Measurements from ENCODE around the gene STK10. TPM values are rescaled to one million over a fixed set of nuclear protein-coding genes. Genes with fewer than 3 reads are reported as not detected.
"Not testable (repeated sequence)": the region's sequence is repeated elsewhere in the genome, so short reads cannot be mapped to it uniquely, and the experiment has no call there.

The STK10 gene
- total and polyA plus RNA-seq, 2 donors = 10.6 to 20.8 TPM

GRCh38 chr5:172166030-172166826 lies 21.8 kb downstream of the STK10 start:
- Histone ChIP-seq H3K4me3 (ENCODE audit: low read depth, low read length) (no peak overlapping the region), H3K4me1 (ENCODE audit: insufficient read depth) (no peaks in the 10 kb centered on the region), H3K36me3 (ENCODE audit: insufficient read depth) (no peaks in the 10 kb centered on the region), H3K27ac (ENCODE audit: low read depth) (no peak overlapping the region)
- no peak for DNase-seq (ENCODE audit: extremely low spot score)
- 72% methylated on average over 16 of the region's 16 CpGs for WGBS

DNA sequence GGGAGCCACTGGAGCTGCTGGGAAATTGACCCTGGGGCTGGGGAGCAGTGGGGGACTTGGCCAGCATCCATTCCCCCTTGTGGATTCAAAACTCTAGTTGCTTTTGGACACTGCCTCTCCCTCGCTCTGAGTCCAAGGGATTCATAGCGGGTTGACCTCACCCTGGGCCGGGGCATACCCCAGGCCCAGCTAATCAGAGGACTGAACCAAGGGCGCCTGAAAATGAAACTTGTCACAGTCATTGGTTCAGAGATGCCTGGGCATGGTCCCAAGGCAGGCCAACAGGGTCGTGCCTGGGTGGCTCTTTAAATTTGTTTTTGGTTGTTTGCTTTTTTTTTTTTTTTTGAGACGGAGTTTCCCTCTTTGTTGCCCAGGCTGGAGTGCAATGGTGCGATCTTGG lies 22.6 kb downstream of the STK10 start:
- H3K4me3 ChIP-seq (ENCODE audit: low read depth, low read length) = no peak overlapping the region
- WGBS = 84% methylated on average over 7 of the region's 7 CpGs
- no peak overlapping the region for H3K27ac ChIP-seq (ENCODE audit: low read depth)
- no peaks in the 10 kb centered on the region for H3K4me1 ChIP-seq (ENCODE audit: insufficient read depth)
- no peak for DNase-seq (ENCODE audit: extremely low spot score)
- H3K36me3 ChIP-seq (ENCODE audit: insufficient read depth) = no peaks in the 10 kb centered on the region

DNA sequence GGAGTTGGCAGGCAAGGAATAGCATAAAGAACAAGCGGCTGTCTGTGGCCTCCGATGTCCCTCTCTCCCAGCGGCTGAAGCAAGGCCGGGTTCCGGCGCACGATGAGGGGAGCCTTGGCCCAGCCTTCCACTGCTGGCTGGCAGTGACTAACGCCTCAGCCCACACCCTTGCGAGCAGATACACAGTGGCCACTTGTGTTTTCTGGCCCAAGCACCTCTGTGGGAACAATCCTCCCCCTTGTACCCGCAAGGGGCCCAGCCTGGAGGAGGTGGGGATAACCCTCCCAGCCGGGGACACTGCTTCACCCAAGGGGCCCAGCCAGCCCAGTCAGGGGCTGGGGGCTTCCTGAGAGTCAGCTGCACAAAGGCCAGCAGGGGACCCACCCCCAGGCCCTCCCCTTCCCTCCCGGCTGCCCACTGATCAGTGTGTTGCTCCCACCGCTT lies 23.2 kb downstream of the STK10 start:
- Histone ChIP-seq H3K4me1 (ENCODE audit: insufficient read depth) (no peaks in the 10 kb centered on the region), H3K27ac (ENCODE audit: low read depth) (no peak overlapping the region), H3K36me3 (ENCODE audit: insufficient read depth) (no peaks in the 10 kb centered on the region), H3K4me3 (ENCODE audit: low read depth, low read length) (no peak overlapping the region)
- WGBS = 50% methylated on average over 13 of the region's 13 CpGs
- DNase-seq (ENCODE audit: extremely low spot score) = no peak

DNA sequence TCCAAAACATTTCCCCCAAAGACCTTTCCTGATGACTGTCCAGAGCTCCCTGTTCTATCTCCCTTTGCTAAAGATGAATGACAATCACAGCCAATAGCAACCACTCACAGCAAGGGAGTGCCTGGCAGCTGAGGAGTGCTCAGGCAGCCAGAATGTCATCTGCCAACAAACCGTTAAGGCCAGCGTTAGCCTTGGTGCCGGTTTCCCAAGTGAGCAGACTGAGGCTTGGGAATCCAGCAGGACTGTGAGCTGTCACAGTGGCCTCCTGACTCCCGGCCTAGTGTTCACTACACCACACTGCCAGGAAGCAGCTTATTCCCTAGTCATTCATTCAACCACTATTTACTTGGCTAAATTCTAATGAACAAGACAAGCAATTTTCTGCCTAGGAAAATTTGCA lies 24.7 kb downstream of the STK10 start:
- DNase-seq (ENCODE audit: extremely low spot score) = no peak
- H3K36me3 ChIP-seq (ENCODE audit: insufficient read depth) = no peaks in the 10 kb centered on the region
- WGBS = 59% methylated on average over 4 of the region's 4 CpGs
- no peaks in the 10 kb centered on the region for H3K4me1 ChIP-seq (ENCODE audit: insufficient read depth)
- H3K4me3 ChIP-seq (ENCODE audit: low read depth, low read length) = no peak overlapping the region
- H3K27ac ChIP-seq (ENCODE audit: low read depth) = no peak overlapping the region

GRCh38 chr5:172162987-172163343 lies 25.1 kb downstream of the STK10 start:
- no peaks in the 10 kb centered on the region for H3K4me1 ChIP-seq (ENCODE audit: insufficient read depth)
- H3K27ac ChIP-seq (ENCODE audit: low read depth) = no peak overlapping the region
- no peak for DNase-seq (ENCODE audit: extremely low spot score)
- no peak overlapping the region for H3K4me3 ChIP-seq (ENCODE audit: low read depth, low read length)
- H3K36me3 ChIP-seq (ENCODE audit: insufficient read depth) = no peaks in the 10 kb centered on the region
- 68% methylated on average over 5 of the region's 5 CpGs for WGBS

DNA sequence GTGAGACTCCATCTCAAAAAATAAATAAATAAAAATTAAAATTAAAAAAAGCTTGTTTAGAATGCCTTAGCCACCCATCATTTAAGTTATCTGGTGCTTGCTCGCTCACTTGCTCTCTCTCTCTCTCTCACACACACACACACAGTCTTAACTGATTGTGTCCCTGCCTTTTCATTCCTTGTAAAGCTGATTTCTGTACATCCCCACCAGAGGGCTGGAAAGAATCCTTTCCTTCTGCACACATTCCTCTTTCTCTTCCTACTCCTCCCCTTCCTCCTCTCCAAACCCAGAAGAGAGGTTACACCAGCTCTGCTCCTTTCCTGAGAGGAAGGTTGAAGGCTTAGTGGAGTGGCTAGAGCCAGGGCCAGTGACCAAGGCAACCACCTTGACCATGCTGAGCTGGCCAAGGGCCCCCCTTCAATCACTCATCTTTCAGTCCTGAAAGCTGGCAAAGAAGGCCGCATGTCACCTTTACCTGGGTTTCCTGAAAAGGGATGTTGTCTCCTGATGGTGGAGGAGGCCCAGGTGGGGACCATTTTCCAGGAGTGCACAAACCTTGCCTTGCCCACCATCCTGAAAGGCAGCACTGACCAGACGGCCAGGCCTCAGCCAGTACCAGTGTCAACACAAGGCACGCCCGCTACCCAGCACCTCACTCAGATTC lies 25.6 kb downstream of the STK10 start:
- Histone ChIP-seq H3K4me1 (ENCODE audit: insufficient read depth) (no peaks in the 10 kb centered on the region), H3K36me3 (ENCODE audit: insufficient read depth) (no peaks in the 10 kb centered on the region), H3K27ac (ENCODE audit: low read depth) (no peak overlapping the region), H3K4me3 (ENCODE audit: low read depth, low read length) (no peak overlapping the region)
- whole genome bisulfite sequencing = 93% methylated on average over 5 of the region's 5 CpGs
- DNase-seq (ENCODE audit: extremely low spot score) = no peak

GRCh38 chr5:172160506-172160905 lies 27.5 kb downstream of the STK10 start:
- Histone ChIP-seq H3K36me3 (ENCODE audit: insufficient read depth) (no peaks in the 10 kb centered on the region), H3K4me3 (ENCODE audit: low read depth, low read length) (no peak overlapping the region), H3K27ac (ENCODE audit: low read depth) (no peak overlapping the region), H3K4me1 (ENCODE audit: insufficient read depth) (no peaks in the 10 kb centered on the region)
- 88% methylated on average over 9 of the region's 9 CpGs for WGBS
- DNase-seq (ENCODE audit: extremely low spot score) = no peak

DNA sequence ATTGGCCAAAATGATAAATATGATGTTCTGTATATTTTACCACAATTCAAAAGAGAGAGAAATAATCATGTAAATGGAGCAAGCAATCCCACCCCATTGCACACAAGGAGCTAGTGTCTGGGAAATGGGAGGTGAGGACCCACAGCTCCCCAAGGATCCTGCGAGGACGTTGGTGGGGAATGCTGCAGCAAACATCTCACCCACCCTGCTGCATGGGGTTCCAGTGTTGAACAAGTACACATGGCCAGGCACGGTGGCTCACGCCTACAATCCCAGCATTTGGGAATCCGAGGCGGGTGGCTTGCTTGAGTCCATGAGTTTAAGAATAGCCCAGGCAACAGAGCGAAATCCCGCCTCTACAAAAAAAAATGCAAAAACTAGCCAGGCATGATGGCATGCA lies 29.0 kb downstream of the STK10 start:
- no peak for DNase-seq (ENCODE audit: extremely low spot score)
- 95% methylated on average over 8 of the region's 8 CpGs for WGBS
- Histone ChIP-seq H3K4me1 (ENCODE audit: insufficient read depth) (no peaks in the 10 kb centered on the region), H3K27ac (ENCODE audit: low read depth) (no peak overlapping the region), H3K36me3 (ENCODE audit: insufficient read depth) (no peaks in the 10 kb centered on the region), H3K4me3 (ENCODE audit: low read depth, low read length) (no peak overlapping the region)

DNA sequence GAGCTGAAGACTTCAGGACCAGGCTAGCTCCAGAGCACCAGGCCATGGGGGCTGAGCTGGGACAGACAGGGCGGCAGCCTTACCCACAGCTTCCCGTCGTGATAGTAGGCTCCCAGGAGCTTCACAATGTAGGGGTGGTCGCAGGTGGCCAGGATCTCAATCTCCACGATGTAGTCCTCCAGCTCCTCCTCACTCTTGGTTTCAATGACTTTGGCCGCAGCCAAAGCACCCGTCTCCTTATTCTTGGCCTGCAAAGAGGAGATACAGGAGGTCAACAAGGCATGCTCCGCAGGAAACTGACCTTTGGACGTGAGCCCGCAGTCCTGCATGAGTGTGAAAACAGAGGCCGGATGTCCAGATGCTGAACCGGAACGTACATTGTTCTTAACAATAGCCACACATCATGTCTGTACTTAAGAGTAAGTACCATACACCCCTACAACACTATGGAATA lies 31.5 kb downstream of the STK10 start:
- no peak for DNase-seq (ENCODE audit: extremely low spot score)
- WGBS = 84% methylated on average over 13 of the region's 13 CpGs
- H3K27ac ChIP-seq (ENCODE audit: low read depth) = no peak overlapping the region
- H3K4me3 ChIP-seq (ENCODE audit: low read depth, low read length) = no peak overlapping the region
- H3K36me3 ChIP-seq (ENCODE audit: insufficient read depth) = no peaks in the 10 kb centered on the region
- H3K4me1 ChIP-seq (ENCODE audit: insufficient read depth) = no peaks in the 10 kb centered on the region

DNA sequence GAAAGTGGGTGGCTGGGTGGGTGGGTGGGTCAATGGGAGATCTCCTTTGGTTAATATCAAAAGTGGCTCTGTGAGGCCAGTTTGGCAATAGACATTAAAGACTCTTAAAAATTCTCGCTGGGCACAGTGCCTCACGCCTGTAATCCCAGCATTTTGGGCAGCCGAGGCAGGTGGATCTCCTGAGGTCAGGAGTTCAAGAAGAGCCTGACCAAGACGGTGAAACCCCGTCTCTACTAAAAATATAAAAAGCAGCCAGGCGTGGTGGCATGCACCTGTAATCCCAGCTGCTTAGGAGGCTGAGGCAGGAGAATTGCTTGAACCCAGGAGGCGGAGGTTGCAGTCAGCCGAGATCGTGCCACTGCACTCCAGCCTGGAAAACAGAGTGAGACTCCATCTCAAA lies 32.9 kb downstream of the STK10 start:
- H3K4me3 ChIP-seq (ENCODE audit: low read depth, low read length); H3K36me3 ChIP-seq (ENCODE audit: insufficient read depth); H3K4me1 ChIP-seq (ENCODE audit: insufficient read depth); H3K27ac ChIP-seq (ENCODE audit: low read depth); DNase-seq (ENCODE audit: extremely low spot score): not testable (repeated sequence)
- WGBS = 94% methylated on average over 9 of the region's 9 CpGs

DNA sequence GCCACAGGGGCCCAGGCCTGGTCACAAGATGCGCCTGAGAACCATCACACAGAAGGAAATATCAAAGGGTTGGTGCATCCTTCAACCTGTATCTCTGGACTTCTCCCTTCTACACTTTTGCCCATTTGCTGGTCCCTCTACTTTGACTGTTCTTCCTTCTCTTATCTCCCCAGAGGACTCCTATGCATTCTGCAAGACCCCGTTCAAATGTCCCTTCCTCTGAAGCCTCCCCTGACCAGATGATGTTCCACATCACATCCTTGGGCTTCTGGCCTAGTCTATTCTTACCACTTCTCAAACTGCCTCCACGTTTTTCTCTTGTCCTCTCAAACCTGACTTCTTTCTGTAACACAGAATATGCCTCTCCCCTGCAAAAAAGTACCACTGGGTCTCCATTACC lies 34.3 kb downstream of the STK10 start:
- DNase-seq (ENCODE audit: extremely low spot score) = no peak
- Histone ChIP-seq H3K4me3 (ENCODE audit: low read depth, low read length) (no peak overlapping the region), H3K36me3 (ENCODE audit: insufficient read depth) (no peaks in the 10 kb centered on the region), H3K27ac (ENCODE audit: low read depth) (no peak overlapping the region), H3K4me1 (ENCODE audit: insufficient read depth) (no peaks in the 10 kb centered on the region)
- whole genome bisulfite sequencing = 96% methylated on average over 3 of the region's 3 CpGs

DNA sequence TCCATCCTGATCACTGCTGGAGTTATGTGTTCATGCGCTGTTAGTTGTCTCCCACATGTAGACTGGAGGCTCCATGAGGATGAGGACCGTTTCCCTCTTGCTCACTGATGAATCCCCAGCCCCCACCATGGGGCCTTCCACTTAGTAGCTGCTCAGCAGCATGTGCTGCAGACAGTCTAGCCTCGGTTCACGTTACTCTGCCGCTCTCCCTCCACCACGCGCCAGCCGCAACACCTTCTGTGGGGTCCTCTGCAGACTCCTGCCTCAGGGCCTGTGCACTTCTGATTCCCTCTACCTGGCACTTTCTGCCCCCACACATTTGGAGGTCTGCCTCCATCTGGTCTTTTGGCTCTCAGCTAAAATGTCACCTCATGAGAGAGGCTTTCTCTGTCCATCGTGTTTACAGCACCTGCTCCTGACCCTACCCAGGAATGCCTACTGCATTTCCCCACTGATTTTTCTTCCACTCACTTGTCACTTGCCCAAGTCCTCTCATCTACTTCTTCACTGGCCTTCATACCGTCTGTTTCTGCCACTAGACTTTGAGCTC lies 36.3 kb downstream of the STK10 start:
- WGBS = 95% methylated on average over 10 of the region's 10 CpGs
- no peak overlapping the region for H3K4me3 ChIP-seq (ENCODE audit: low read depth, low read length)
- H3K4me1 ChIP-seq (ENCODE audit: insufficient read depth) = no peaks in the 10 kb centered on the region
- H3K27ac ChIP-seq (ENCODE audit: low read depth) = no peak overlapping the region
- no peaks in the 10 kb centered on the region for H3K36me3 ChIP-seq (ENCODE audit: insufficient read depth)
- no peak for DNase-seq (ENCODE audit: extremely low spot score)

DNA sequence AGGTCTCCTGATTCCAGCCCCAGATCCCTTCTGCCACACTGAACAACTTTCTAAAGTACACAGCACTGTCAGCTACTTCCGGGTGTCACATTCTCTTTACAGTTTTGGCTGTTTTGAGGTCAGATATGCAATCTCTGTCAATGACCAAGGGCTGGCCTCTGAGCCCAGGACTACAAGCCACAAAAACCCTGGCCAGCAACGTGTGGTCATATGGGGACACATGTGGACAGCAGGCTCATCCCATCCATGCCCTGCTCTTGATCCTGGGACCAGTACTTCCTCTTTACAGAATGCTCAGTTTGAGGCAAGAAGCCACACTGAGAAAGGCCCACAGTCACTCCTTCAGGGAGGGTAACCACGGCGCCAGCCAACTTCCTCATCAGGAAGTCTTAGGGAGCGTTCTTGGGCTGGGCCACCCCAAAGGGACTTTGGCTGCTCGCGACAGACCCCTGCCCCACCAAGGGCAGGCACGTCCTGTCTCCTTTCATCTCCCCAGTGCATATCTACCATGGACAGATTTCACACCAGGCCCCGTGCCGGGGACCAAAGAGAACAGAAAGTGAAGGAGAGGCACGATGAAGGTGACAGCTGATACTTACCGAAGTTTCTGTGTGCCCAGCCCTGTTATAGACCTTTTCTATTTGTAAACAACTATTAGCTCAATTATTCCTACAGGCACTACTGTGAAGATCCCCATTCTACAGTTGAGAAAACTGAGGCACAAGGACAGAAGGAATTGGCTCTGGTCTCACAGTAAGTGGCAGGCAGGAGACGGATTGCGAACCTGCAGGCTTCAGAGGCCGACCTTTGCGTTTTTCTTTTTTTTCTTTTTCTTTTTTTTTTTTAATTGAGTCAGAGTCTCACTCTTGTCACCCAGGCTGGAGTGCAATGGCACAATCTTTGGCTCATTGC lies 37.3 kb downstream of the STK10 start:
- no peak overlapping the region for H3K4me3 ChIP-seq (ENCODE audit: low read depth, low read length)
- no peak for DNase-seq (ENCODE audit: extremely low spot score)
- WGBS = 73% methylated on average over 16 of the region's 16 CpGs
- H3K36me3 ChIP-seq (ENCODE audit: insufficient read depth) = no peaks in the 10 kb centered on the region
- no peak overlapping the region for H3K27ac ChIP-seq (ENCODE audit: low read depth)
- H3K4me1 ChIP-seq (ENCODE audit: insufficient read depth) = no peaks in the 10 kb centered on the region

All from urinary bladder (tissue), 4 donors.